Endothelial cell (in vitro differentiated cells): ENCODE data around the gene CLASRP. TPM values are rescaled to one million over a fixed set of nuclear protein-coding genes. Genes with fewer than 3 reads are reported as not detected.
"Not testable (repeated sequence)": the region's sequence is repeated elsewhere in the genome, so short reads cannot be mapped to it uniquely, and the experiment has no call there.

Source experiments
- DNase-seq: peaks from one replicate; pipeline ENCODE4 v3.0.0; 2021; ENCODE audit warnings: low spot score
- H3K27ac Mint-ChIP-seq: one replicate; pipeline ENCODE4 v1.8.0; 2021; ENCODE audit warnings: mixed read lengths, inconsistent platforms; ENCODE audit not compliant: unreplicated experiment
- H3K27me3 Mint-ChIP-seq: one replicate; pipeline ENCODE4 v1.8.0; 2021; ENCODE audit warnings: mild to moderate bottlenecking, moderate library complexity, mixed read lengths, inconsistent platforms; ENCODE audit not compliant: unreplicated experiment
- H3K36me3 Mint-ChIP-seq: one replicate; pipeline ENCODE4 v1.8.0; 2021; ENCODE audit warnings: mild to moderate bottlenecking, low read depth, mixed read lengths, inconsistent platforms; ENCODE audit not compliant: unreplicated experiment
- H3K4me1 Mint-ChIP-seq: one replicate; pipeline ENCODE4 v1.8.0; 2021; ENCODE audit warnings: mild to moderate bottlenecking, mixed read lengths, inconsistent platforms; ENCODE audit not compliant: unreplicated experiment
- H3K4me3 Mint-ChIP-seq: one replicate; pipeline ENCODE4 v1.8.0; 2021; ENCODE audit warnings: mild to moderate bottlenecking, mixed read lengths, inconsistent platforms; ENCODE audit not compliant: unreplicated experiment
- H3K9me3 Mint-ChIP-seq: one replicate; pipeline ENCODE4 v1.8.0; 2021; ENCODE audit warnings: mixed read lengths, inconsistent platforms; ENCODE audit not compliant: unreplicated experiment
- total RNA-seq: library from RNA; stranded (reverse); fragmentation: NEBNext Ultra II Directional; extraction: Animal tissue kit (Norgen Biotek cat#: 25700); gene quantifications from one replicate; pipeline ENCODE4 v1.2.1, GENCODE V29; 2021; ENCODE audit not compliant: unreplicated experiment
- TF ChIP-seq, protein P1 (sequence below): fragments of 200-600 bp; sonication (generic); IDR thresholded peaks from one replicate; pipeline ENCODE4 v1.5.0; 2021; ENCODE audit warnings: antibody characterized with exemption; ENCODE audit not compliant: unreplicated experiment

The CLASRP gene
- total RNA-seq, 1 donor from 2014 or later, result 72.2 TPM

DNA sequence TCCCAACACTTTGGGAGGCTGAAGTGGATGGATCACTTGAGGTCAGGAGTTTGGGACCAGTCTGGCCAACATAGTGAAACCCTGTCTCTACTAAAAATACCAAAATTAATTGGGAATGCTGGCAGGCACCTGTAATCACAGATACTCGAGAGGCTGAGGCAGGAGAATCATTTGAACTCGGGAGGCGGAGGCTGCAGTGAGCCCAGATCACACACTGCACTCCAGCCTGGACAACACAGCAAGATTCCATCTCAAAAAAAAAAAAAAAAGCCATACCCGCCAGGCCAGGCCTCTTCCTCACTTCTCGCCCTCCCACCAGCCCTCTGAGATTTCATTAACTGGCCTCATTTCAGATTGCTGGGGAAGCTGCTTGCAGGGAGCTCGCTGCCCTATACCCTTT lies 45.3 kb upstream of the CLASRP start:
- Mint-ChIP-seq H3K4me1 (no peaks in the 10 kb centered on the region), H3K27me3 (peaks cover 4% of the 10 kb centered on the region), H3K4me3 (no peak overlapping the region), H3K27ac (no peak overlapping the region), H3K36me3 (peaks cover 20% of the 10 kb centered on the region), H3K9me3 (no peaks in the 10 kb centered on the region)
- DNase-seq, result no peak
- TF ChIP-seq, protein P1, sequence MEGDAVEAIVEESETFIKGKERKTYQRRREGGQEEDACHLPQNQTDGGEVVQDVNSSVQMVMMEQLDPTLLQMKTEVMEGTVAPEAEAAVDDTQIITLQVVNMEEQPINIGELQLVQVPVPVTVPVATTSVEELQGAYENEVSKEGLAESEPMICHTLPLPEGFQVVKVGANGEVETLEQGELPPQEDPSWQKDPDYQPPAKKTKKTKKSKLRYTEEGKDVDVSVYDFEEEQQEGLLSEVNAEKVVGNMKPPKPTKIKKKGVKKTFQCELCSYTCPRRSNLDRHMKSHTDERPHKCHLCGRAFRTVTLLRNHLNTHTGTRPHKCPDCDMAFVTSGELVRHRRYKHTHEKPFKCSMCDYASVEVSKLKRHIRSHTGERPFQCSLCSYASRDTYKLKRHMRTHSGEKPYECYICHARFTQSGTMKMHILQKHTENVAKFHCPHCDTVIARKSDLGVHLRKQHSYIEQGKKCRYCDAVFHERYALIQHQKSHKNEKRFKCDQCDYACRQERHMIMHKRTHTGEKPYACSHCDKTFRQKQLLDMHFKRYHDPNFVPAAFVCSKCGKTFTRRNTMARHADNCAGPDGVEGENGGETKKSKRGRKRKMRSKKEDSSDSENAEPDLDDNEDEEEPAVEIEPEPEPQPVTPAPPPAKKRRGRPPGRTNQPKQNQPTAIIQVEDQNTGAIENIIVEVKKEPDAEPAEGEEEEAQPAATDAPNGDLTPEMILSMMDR, result no peak

DNA sequence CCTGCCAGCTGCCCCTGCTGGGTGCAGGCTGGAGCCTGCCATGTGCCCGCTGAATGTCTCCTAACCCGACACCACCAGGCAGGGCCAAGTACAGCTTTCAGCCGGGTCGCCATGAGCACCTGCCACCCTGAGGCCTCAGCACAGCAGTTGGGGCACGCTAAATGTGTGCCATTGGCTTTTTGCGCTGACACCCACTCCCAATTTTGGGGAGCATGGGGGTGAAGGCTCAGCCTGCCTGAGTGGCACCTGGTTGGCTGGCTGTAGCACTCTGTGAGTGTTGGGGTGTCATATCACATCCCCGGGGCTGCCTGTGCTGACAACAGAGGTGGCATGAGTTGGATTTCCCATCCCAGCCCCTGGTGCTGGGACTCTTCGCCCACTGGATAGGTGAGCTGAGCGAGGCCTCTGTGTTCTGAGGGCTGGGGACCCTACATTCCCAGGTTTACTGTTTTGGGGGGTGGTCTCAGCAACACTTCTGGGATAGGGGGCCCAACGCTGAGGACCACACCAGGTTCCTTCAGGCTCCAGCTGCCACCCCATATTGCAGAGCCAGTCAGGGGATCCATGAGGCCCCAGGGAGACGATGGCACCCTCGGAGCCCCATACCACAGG lies 44.8 kb upstream of the CLASRP start:
- H3K4me1 Mint-ChIP-seq, result no peaks in the 10 kb centered on the region
- H3K36me3 Mint-ChIP-seq, result peaks cover 17% of the 10 kb centered on the region
- H3K4me3 Mint-ChIP-seq, result no peak overlapping the region
- TF ChIP-seq, protein P1, result no peak
- H3K27me3 Mint-ChIP-seq, result peaks cover 3% of the 10 kb centered on the region
- no peak overlapping the region for H3K27ac Mint-ChIP-seq
- no peaks in the 10 kb centered on the region for H3K9me3 Mint-ChIP-seq
- no peak for DNase-seq

DNA sequence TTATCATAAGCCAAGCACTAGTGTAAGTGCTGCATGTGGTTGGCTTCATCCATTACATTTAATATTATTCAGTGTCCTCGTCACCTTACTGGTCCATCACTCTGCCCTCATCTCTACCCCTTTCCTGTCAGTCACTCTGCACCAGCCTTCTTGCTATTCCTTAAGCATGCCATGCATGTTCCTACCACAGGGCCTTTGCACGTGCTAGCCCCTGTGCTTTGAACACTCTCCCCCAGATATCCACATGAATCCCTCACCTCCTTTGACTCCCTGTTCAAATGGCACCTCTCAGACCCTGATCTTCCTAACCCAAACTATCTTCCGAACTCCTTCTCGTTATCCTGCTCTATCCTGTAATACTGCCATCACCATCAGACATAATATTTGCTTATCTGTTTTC lies 40.8 kb upstream of the CLASRP start:
- Mint-ChIP-seq H3K4me3 (no peak overlapping the region), H3K27ac (no peak overlapping the region), H3K4me1 (no peaks in the 10 kb centered on the region), H3K36me3 (peaks cover 5% of the 10 kb centered on the region), H3K9me3 (no peaks in the 10 kb centered on the region), H3K27me3 (peaks cover 2% of the 10 kb centered on the region)
- DNase-seq, result no peak
- TF ChIP-seq, protein P1, result no peak

DNA sequence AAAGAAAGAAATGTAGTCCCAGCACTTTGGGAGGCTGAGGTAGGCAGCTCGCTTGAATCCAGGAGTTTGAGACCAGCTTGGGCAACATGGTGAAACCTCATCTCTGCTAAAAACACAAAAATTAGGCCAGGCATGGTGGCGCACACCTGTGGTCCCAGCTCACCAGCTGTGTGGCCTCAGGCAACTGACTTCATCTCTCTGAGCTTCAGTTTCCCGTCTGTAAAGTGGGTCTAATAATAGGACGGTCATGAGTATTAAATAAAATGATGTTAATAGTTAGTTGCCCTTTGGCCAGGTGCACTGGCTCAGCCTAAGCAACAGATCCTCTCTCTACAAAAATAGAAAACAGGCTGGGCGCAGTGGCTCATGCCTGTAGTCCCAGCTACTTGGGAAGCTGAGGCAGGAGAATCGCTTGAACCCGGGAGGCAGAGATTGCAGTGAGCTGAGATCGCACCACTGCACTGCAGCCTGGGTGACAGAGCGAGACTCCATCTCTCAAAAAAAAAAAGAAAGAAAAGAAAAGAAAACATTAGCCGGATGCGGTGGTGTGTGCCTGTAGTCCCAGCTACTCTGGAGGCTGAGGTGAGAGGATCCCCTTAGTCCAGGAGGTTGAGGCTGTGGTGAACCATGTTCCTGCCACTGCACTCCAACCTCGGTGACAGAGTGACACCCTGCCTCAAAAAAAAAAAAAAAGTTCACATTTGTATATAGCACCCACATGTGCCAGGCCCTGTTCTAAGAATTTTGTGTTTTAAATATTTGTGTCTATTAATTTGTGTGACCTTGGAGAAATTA lies 39.5 kb upstream of the CLASRP start:
- Mint-ChIP-seq H3K27ac (peak overlapping the region; percentile 36), H3K4me3 (peak overlapping the region; percentile 51)
- H3K4me1 Mint-ChIP-seq, H3K9me3 Mint-ChIP-seq, H3K27me3 Mint-ChIP-seq, DNase-seq, H3K36me3 Mint-ChIP-seq: not testable (repeated sequence)

DNA sequence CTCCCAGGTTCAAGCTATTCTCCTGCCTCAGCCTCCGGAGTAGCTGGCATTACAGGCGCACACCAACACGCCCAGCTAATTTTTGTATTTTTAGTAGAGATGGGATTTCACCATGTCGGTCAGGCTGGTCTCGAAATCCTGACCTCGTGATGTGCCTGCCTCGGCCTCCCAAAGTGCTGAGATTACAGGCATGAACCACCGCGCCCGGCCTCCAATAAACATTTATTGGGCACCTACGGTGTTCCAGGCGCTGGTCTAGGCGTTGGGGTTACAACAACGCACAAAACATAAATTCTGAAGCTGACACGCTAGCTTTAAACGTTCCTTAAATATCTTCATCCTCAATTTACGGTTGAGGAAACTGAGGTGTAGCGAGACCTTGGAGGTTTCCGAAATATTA lies 38.2 kb upstream of the CLASRP start:
- DNase-seq, H3K36me3 Mint-ChIP-seq, H3K27me3 Mint-ChIP-seq, H3K9me3 Mint-ChIP-seq, H3K4me1 Mint-ChIP-seq, H3K27ac Mint-ChIP-seq: not testable (repeated sequence)
- H3K4me3 Mint-ChIP-seq, result peak overlapping the region; percentile 21

DNA sequence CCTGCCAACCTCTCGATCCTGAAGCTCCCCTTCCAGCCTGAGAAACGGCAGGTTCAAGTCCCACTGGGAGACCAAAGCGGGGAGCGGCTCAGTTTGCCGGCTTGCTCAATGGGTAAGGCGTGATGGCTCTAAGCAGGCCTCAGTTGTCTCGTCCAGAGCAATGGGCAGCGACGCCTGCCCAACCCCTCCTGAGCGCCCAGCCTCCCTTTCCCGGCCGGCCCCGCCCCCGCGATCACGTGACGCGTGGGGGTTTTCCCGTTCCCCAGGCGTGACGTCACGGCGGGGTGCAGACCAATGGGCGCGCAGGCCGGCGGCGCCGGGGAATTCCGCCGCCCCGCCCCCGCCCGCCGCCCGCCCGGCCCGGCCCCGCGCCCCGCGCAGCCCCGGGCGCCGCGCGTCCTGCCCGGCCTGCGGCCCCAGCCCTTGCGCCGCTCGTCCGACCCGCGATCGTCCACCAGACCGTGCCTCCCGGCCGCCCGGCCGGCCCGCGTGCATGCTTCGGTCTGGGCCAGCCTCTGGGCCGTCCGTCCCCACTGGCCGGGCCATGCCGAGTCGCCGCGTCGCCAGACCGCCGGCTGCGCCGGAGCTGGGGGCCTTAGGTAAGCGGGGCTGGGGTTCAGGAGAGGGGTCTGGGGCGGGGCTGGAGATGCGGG lies 37.6 kb upstream of the CLASRP start, which contains the start of gene RELB:
Gene RELB (plus strand): TSS at position 378 of the 653 bp plus-strand sequence. CDS start 116 bp downstream, at position 494.
- H3K27ac Mint-ChIP-seq, result peak within 1 kb of the TSS; percentile 94
- peak within 1 kb of the TSS; percentile 98 for H3K4me3 Mint-ChIP-seq
- H3K4me1 Mint-ChIP-seq, result no peaks in the 10 kb centered on the region
- TF ChIP-seq, protein P1, result no peak
- H3K27me3 Mint-ChIP-seq, result peaks cover 2% of the 10 kb centered on the region
- peak; percentile 96 for DNase-seq
- peaks cover 5% of the 10 kb centered on the region for H3K36me3 Mint-ChIP-seq
- H3K9me3 Mint-ChIP-seq, result no peaks in the 10 kb centered on the region
